GM19035 (cell line): Measurements from ENCODE around the gene CLTA.

ENCODE experiments used
- ATAC-seq: cut with Tn5 transposase; IDR thresholded peaks from one replicate; pipeline ENCODE4 v1.9.1; 2021; ENCODE audit not compliant: unreplicated experiment

CLTA gene

GRCh38 chr9:36187414-36187813, 3.3 kb upstream of the CLTA start:
- no peak for ATAC-seq

DNA sequence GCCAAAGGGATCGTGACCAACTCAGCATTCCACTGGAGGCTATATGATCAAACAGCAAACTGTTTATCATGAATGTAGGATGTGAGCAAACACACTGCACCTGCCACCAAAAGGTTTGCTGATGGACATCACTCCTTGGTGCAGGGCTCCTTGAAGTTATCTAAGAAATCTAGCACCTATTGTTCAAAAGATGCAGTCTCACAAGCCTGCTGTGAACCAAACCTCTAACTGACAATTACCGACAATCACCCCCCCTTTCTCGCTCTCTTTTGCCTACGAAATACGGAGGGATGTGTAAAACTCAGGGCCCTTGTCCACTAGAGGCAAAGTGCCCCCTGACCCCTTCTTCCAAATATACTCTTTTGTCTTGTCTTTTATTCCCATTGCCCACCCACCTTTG, 2.5 kb upstream of the CLTA start:
- no peak for ATAC-seq

DNA sequence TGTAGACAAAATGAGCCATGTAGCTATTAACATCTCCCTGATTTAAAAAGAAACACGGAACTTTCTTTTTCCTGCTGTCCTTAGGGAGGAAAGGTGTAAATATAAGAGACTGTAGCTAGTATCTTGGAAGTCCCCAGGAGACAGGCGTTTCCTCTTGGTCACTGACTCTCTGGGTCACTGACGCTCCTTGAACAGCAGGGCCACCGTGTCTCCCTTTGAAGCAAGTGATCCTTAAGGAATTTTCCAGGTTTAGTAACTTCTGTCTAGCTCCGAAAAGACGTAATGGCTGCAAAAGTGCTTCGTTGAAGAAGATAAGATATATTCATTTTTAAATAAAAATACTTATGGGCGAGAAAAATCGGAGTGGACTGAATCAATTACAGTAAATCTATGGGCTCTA, 745 bp upstream of the CLTA start:
- ATAC-seq, result no peak

- peak; percentile 21 for ATAC-seq
Measured at GRCh38 chr9:36191290-36191645, 547 bp downstream of the CLTA start.

GRCh38 chr9:36191686-36192085, 965 bp downstream of the CLTA start:
- ATAC-seq, result no peak

DNA sequence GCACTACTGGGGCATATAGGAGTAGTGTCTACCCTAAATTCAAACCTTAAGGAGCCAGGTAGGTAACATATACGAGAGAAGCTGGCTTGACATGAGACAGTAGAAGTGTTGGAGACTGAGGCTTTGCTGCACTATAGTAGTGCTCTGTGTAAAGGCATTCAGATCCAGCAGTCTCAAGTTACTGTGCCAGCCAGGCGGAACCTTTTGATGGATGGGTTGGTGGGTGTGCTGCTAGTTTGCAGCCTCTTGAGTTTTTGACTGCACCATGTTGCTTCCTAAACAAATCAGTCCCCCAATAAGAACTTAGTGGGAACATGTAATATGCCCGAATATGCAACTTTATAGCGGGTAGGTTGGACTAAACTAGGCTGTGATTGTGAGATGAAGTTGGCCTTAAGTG, 1.5 kb downstream of the CLTA start:
- ATAC-seq, result no peak

DNA sequence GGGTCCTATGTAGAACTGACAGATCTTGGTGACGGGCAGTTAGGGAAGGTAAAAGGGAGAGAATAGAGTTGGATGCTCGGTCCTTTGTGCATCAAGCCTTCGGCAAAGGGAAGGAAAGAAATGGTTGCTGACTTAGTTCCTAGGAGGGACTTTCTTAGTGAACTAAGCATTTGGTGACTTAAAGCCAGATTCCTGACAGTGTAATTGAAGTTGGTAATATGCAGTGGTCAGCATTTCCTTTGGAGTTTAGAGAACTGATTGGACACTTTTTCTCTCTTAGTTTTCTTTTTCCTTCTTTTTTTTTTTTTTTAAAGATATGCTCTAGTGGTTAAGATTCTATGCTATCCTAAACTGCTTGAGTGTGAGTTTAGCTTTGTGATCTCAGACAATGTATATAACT, 2.3 kb downstream of the CLTA start:
- ATAC-seq, result no peak

- ATAC-seq, result no peak
Measured at GRCh38 chr9:36194326-36195000, 3.7 kb downstream of the CLTA start.

GRCh38 chr9:36204906-36205547, 14.3 kb downstream of the CLTA start:
- no peak for ATAC-seq

- ATAC-seq, result no peak
Measured at GRCh38 chr9:36207016-36207415, 16.3 kb downstream of the CLTA start.

DNA sequence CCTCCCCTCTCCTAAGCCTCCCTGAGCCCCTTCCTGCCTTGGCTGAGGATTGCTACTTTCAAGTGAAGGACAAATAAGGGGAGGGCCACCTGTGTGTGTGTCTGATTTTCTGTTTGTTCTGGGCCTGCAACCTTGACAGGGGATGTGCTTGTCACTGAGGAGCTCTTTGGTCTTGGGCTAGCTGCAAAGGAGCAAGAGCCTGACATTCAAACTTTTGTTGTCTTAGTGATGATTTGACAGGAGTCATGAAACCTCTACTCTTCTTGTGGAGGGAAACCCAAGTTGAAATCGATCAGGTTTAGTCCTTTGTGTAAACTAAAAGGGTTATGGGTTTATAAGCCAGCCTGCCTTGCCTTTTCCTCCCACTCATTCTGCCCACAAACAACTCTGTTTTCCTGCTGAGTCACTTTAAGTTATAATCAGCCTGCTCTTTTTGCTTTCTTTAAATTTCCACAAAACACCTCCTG, 16.9 kb downstream of the CLTA start:
- ATAC-seq, result no peak

GRCh38 chr9:36208521-36209253, 18.0 kb downstream of the CLTA start:
- no peak for ATAC-seq

DNA sequence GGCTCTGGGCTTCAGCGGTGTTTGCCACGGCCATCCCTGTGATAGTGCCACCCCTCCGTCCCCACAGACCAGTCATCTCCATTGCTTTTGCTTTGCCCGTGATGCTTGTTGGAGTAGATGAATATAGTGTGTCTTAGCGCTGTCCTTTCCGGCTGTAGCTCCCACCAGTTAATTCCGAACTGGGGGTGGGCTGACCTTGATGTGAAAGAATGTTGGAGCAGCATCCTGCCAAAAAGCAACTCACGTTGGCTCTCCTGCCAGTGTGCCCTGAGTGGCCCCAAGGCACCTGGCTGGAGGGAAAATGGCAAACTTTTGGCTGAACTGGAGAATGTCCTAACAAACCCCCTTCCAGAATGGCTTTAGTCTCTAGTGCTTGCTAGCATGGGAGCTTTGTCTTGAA, 20.0 kb downstream of the CLTA start:
- ATAC-seq, result no peak

GRCh38 chr9:36211510-36211909, 20.8 kb downstream of the CLTA start:
- ATAC-seq, result no peak

GRCh38 chr9:36213387-36213786, 22.7 kb downstream of the CLTA start:
- no peak for ATAC-seq

DNA sequence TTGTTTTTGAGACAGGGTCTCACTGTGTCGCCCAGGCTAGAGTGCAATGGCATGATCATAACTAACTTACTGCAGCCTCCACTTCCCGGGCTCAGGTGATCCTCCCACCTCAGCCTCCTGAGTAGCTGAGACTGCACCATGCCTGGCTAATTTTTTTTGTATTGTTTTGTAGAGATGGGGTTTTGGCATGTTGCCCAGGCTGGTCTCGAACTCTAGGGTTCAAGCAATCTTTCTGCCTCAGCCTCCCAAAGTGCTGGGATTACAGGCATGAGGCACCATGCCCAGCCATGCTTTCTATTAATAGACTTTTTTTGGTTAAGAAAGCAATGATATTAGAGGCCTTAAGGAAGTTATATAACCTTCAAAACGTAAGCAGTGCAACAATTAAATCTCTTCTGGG, 23.3 kb downstream of the CLTA start:
- no peak for ATAC-seq

DNA sequence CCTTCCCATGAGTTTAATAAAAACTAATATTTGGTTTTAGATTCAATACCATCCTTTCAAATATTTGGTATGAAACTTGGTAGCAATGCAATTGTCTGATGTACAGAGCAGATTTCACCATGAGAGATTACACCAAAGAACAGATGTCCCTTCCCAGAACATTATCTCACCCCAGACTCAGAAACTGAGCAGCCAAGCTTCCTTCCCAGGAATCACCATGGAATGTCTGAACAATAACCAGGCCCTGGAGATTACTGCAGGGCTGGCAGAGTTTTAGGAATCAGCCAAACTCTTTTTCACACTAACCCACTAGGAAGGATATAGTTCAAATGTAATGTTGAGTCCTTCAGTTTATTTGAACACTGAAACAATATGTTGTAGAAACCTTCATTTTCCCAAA, 23.9 kb downstream of the CLTA start:
- ATAC-seq, result no peak

DNA sequence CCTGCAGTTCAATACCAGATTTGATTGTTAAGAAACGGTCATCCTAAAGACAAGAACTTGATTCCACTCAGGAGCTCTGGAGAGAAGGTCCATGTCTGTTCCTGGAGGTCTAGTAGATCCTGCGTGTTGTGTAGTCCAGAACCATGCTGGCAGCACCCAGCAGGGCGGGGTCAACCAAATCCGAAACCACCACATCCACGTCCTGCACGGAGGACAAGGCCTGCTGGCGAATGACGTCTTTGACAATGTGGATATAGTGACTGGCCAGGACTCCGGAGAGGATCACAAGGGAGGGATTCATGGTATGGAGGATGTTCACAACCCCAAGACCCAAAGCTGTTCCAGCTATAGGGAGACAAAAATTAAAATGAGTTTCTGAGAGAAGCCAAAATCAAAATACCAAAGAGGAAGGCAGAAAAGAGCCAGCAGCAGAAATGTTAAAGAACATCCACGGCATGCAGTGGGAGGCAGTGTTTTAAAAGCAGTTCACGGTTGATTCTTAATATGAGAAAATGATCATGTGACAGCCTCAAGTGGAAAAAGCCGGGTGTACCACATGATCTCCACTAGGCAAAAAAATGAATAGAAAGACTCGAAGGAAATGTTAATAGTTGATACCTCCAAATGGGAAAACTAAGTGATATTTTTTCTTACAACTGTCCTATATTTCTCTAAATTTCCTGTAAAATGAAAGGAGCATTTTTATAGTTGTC, 26.7 kb downstream of the CLTA start:
- no peak for ATAC-seq

DNA sequence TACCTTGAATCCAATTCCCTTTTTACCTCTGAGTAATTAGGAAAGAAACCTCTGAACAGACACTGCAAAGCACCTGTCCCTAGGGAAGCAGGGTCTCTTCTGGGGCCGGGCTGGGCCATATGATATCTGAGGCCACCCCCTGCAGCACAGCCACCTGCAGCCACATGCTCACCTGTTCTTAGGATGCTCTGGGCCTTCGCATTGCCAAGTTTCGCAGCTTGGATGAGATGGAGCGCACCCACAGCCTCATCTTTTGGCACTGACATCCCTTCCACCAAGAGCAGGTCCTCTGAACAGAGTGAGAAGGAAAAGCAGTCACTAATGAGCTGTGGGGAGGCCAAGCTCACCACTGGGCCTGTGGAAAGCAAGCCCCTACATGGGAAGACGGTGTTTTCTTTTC, 27.3 kb downstream of the CLTA start:
- ATAC-seq, result no peak

DNA sequence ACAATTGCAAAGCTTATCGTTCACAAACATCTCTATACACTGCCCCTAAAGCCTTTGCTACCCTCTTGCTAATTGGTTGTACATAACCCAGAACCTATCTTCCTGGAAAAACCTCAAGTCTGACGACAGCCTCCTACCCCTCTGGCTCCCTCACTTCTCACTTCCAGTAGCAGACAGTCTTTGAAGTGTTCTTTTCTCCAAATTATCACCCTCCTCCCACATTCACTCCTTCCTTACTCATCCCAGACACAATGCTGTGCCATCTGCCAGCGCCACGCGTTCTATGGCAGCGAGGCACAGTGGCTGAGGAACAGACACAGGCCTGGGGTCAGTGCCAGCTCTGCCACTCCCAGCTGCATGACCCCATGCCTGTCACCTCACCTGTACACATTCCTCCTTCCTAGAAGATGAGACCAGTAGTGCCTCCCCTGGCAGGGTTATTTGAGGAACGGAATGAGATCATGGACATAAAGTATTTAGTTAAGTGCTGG, 27.7 kb downstream of the CLTA start:
- no peak for ATAC-seq

GRCh38 chr9:36221667-36222066, 30.9 kb downstream of the CLTA start:
- ATAC-seq, result no peak

DNA sequence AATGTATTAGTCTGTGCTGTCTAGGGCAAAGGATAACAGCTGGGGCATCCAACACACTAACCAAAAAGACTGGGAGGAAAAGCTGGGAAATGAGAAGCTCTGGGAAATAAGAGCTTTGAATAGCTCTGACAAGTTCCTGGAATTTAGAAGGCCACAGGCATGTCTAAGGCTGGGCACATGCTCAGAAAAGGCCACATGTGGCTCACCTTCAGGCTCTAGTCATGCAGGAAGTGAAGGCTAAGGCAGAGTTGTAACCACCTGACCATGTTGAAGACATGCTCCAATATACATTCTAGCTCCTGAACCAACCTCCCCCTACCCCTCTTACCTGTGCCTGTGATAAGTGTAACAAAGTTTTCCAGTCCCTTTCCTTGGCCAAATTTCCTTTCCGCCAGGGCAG, 31.7 kb downstream of the CLTA start:
- ATAC-seq, result no peak
